Right cardiac atrium (tissue), 5 donors: ENCODE measurements around the gene JSRP1. TPM values are rescaled to one million over a fixed set of nuclear protein-coding genes. Genes with fewer than 3 reads are reported as not detected.

Experiments
- ATAC-seq, 2 donors: fragments of 200-7000 bp; cut with Tn5 transposase; one replicate each; pipeline versions ENCODE4 v1.8.0 to v1.9.1; 2020; ENCODE audit warnings: moderate library complexity in 2 of 2, mild to moderate bottlenecking in 1 of 2
- DNase-seq, 3 donors: peaks; one replicate each; pipeline ENCODE4 v3.0.0-alpha.2; 2020
- H3K27ac ChIP-seq: one replicate; pipeline ENCODE4 v1.5.1; 2013; ENCODE audit warnings: mild to moderate bottlenecking, low read length, control low read depth, moderate library complexity
- H3K27me3 ChIP-seq: one replicate; pipeline ENCODE4 v1.6.1; 2013; ENCODE audit not compliant: control insufficient read depth, insufficient read depth
- H3K4me1 ChIP-seq: one replicate; pipeline ENCODE4 v1.6.1; 2013; ENCODE audit warnings: low read length; ENCODE audit not compliant: control insufficient read depth, insufficient read depth
- H3K4me3 ChIP-seq: one replicate; pipeline ENCODE4 v1.5.1; 2013; ENCODE audit warnings: low read length, control low read depth
- H3K9me3 ChIP-seq: one replicate; pipeline ENCODE4 v1.6.1; 2013; ENCODE audit warnings: low read length; ENCODE audit not compliant: control insufficient read depth
- WGBS: extraction: QIAGEN DNeasy Blood & Tissue Kit; methylation state at CpG from one replicate; pipeline ENCODE4 v1.1.7; 2013; 5-methylcytosine and 5-hydroxymethylcytosine counted together
- intact Hi-C, 4 donors: fragments of 100-400 bp; cut with DNase I; formaldehyde crosslinking; loops; one replicate each; pipeline versions ENCODE4 v1.11.0 to v1.14.0; 2022 to 2023
- microRNA-seq, 2 donors: library from miRNA; unstranded; fragments of <30 nt; microRNA quantifications; one replicate each; pipeline ENCODE4 v1.2.0, GENCODE V29; 2020 to 2021
- polyA plus RNA-seq: library from polyadenylated mRNA; stranded (reverse); fragments of 200-250 nt; gene quantifications from one replicate; pipeline ENCODE4 v1.2.3, GENCODE V29; 2013
- total RNA-seq, 4 donors: library from RNA; stranded (reverse); fragmentation: NEBNext Ultra II Directional; extraction: Animal tissue kit (Norgen Biotek cat#: 25700); gene quantifications; one replicate each; pipeline ENCODE4 v1.2.1, GENCODE V29; 2021
- donor health status: healthy with polysubstance abuse.
- donor health status: DM: no; HTN: yes; CAD: no.
- donor health status: DM: no; HTN: no; CAD: no.
- donor health status: DM: no; HTN: yes; CAD: no; lungs with severe emphysema.
- donor health status: DM: yes; HTN: yes; CAD: no.

JSRP1 gene
- total and polyA plus RNA-seq, 5 donors, result 0.75 TPM; not detected in 4

- Histone ChIP-seq H3K27ac (no peak overlapping the region), H3K4me3 (no peak overlapping the region)
- DNase-seq, result peak; percentile 87 to 94 (median 87)
Measured at GRCh38 chr19:2207991-2208860, 48.0 kb downstream of the JSRP1 start.

GRCh38 chr19:2207008-2207407 is 49.2 kb downstream of the JSRP1 start:
- no peak overlapping the region for H3K27ac ChIP-seq
- ATAC-seq (no peak), DNase-seq (no peak)
- no peaks in the 10 kb centered on the region for H3K27me3 ChIP-seq
- no peaks in the 10 kb centered on the region for H3K9me3 ChIP-seq
- intact Hi-C loops, result no loop called here
- WGBS, result 92% methylated on average over 15 of the region's 15 CpGs
- no peak overlapping the region for H3K4me3 ChIP-seq
- H3K4me1 ChIP-seq, result peaks cover 2% of the 10 kb centered on the region

More at GRCh38 chr19:2207991-2208860, 48.0 kb downstream of the JSRP1 start:
- intact Hi-C loops, result no loop called here
- peak; percentile 67 to 87 for ATAC-seq
- no peaks in the 10 kb centered on the region for H3K27me3 ChIP-seq
- peaks cover 2% of the 10 kb centered on the region for H3K4me1 ChIP-seq
- 61% methylated on average over 36 of the region's 36 CpGs for WGBS
- H3K9me3 ChIP-seq, result no peaks in the 10 kb centered on the region

DNA sequence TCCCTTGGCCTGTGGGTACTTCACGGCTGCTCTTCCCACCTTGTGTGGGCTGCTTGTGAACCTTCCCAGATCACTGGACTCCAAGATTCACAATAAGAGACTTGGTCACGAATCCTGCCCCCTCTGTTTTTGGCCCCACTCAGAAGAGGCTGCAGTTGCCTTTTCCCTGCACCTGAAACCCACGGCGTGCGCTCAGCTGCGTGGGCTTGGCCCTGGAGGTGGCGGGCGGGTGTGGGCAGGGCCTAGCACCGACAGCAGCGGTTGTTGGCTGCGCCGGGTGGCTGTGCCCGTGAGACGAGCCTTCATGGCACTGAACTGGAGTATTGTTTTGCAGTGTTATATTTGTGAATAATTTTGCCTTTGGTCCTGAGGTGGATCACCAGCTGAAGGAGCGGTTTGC is 53.9 kb downstream of the JSRP1 start:
- 94% methylated on average over 15 of the region's 15 CpGs for WGBS
- intact Hi-C loops, result no loop called here
- no peak for ATAC-seq

More for the DNA sequence above, 53.9 kb downstream of the JSRP1 start:
- no peak for DNase-seq
- H3K9me3 ChIP-seq, result no peaks in the 10 kb centered on the region
- H3K4me3 ChIP-seq, result no peak overlapping the region
- H3K27ac ChIP-seq, result no peak overlapping the region
- H3K4me1 ChIP-seq, result peaks cover 2% of the 10 kb centered on the region
- no peaks in the 10 kb centered on the region for H3K27me3 ChIP-seq

Small RNA genes within 50 kb of the gene (microRNA-seq; reads per million reads assigned to microRNA genes)
- gene MIR1227, result 2.1 to 5.5 reads per million in 2 donors
- 0 reads per million in 2 donors for gene MIR4321

Other genes starting within 250 kb of the JSRP1 start
- 10 to 100 TPM; 52.7 to 68.4 (median 62.2) TPM for gene BTBD2, start 240.7 kb downstream of the JSRP1 start, total RNA-seq
- 39.3 TPM for gene BTBD2, start 240.7 kb downstream of the JSRP1 start, polyA plus RNA-seq
- 100 to 1,000 TPM in 3 of 4 donors, 10 to 100 TPM in 1; 96.9 to 151 (median 122) TPM for gene MKNK2, start 205.2 kb downstream of the JSRP1 start, total RNA-seq
- 75.9 TPM for gene MKNK2, start 205.2 kb downstream of the JSRP1 start, polyA plus RNA-seq
- gene MOB3A, start 160.1 kb downstream of the JSRP1 start, total RNA-seq, result 10 to 100 TPM; 20.9 to 27.0 (median 21.8) TPM
- gene MOB3A, start 160.1 kb downstream of the JSRP1 start, polyA plus RNA-seq, result 9.5 TPM
- gene IZUMO4, start 159.5 kb downstream of the JSRP1 start, total RNA-seq, result 1 to 10 TPM; 1.1 to 3.3 (median 2.3) TPM
- gene IZUMO4, start 159.5 kb downstream of the JSRP1 start, polyA plus RNA-seq, result 2.7 TPM
- gene AP3D1, start 104.9 kb downstream of the JSRP1 start, total RNA-seq, result 100 to 1,000 TPM in 2 of 4 donors, 10 to 100 TPM in 2; 82.7 to 145 (median 92.9) TPM
- gene AP3D1, start 104.9 kb downstream of the JSRP1 start, polyA plus RNA-seq, result 87.3 TPM
- gene DOT1L, start 92.5 kb downstream of the JSRP1 start, total RNA-seq, result 10 to 100 TPM; 12.3 to 17.1 (median 13.4) TPM
- 6.0 TPM for gene DOT1L, start 92.5 kb downstream of the JSRP1 start, polyA plus RNA-seq
- 10 to 100 TPM; 39.9 to 51.8 (median 45.8) TPM for gene PLEKHJ1, start 20.1 kb downstream of the JSRP1 start, total RNA-seq
- gene PLEKHJ1, start 20.1 kb downstream of the JSRP1 start, polyA plus RNA-seq, result 65.2 TPM
- gene SF3A2, start 19.6 kb downstream of the JSRP1 start, total RNA-seq, result 10 to 100 TPM; 30.0 to 34.9 (median 33.1) TPM
- gene SF3A2, start 19.6 kb downstream of the JSRP1 start, polyA plus RNA-seq, result 26.4 TPM
- gene AMH, start 7.1 kb downstream of the JSRP1 start, total RNA-seq, result 1 to 10 TPM in 2 of 4 donors, under 1 TPM in 2; 0.31 to 1.6 (median 1.1) TPM
- gene AMH, start 7.1 kb downstream of the JSRP1 start, polyA plus RNA-seq, result 0.36 TPM
- 1 to 10 TPM; 1.0 to 3.1 (median 1.7) TPM for gene PEAK3, start 25.8 kb upstream of the JSRP1 start, total RNA-seq
- 0.84 TPM for gene PEAK3, start 25.8 kb upstream of the JSRP1 start, polyA plus RNA-seq
- not detected for gene LINGO3, start 51.7 kb upstream of the JSRP1 start, total RNA-seq
- gene LINGO3, start 51.7 kb upstream of the JSRP1 start, polyA plus RNA-seq, result not detected
- 10 to 100 TPM; 33.0 to 49.9 (median 41.4) TPM for gene LSM7, start 72.2 kb upstream of the JSRP1 start, total RNA-seq
- gene LSM7, start 72.2 kb upstream of the JSRP1 start, polyA plus RNA-seq, result 123 TPM
- 10 to 100 TPM; 27.1 to 40.2 (median 31.8) TPM for gene SPPL2B, start 72.3 kb upstream of the JSRP1 start, total RNA-seq
- gene SPPL2B, start 72.3 kb upstream of the JSRP1 start, polyA plus RNA-seq, result 28.1 TPM
- gene TMPRSS9, start 103.8 kb upstream of the JSRP1 start, total RNA-seq, result under 1 TPM in 2 of 4 donors, not detected in 2; 0.09 to 0.12 TPM
- not detected for gene TMPRSS9, start 103.8 kb upstream of the JSRP1 start, polyA plus RNA-seq
- gene TIMM13, start 171.2 kb upstream of the JSRP1 start, total RNA-seq, result 10 to 100 TPM; 73.9 to 91.2 (median 81.2) TPM
- 69.6 TPM for gene TIMM13, start 171.2 kb upstream of the JSRP1 start, polyA plus RNA-seq
- 10 to 100 TPM in 3 of 4 donors, 1 to 10 TPM in 1; 9.6 to 21.6 (median 14.9) TPM for gene LMNB2, start 200.5 kb upstream of the JSRP1 start, total RNA-seq
- gene LMNB2, start 200.5 kb upstream of the JSRP1 start, polyA plus RNA-seq, result 12.1 TPM
- gene GADD45B, start 219.7 kb upstream of the JSRP1 start, total RNA-seq, result 100 to 1,000 TPM in 2 of 4 donors, 10 to 100 TPM in 2; 52.4 to 205 (median 78.9) TPM
- 195 TPM for gene GADD45B, start 219.7 kb upstream of the JSRP1 start, polyA plus RNA-seq